GM23338 (cell line): ENCODE data around the gene APP. TPM values are rescaled to one million over a fixed set of nuclear protein-coding genes. Genes with fewer than 3 reads are reported as not detected.
A peak's percentile ranks its signal among the peaks of the same experiment; 100 is the strongest.

Experiments
- ATAC-seq: fragments of 200-7000 bp; cut with Tn5 transposase; 3 replicates; pipeline ENCODE4 v1.9.1; 2020
- DNase-seq: peaks from one replicate; pipeline ENCODE4 v3.0.0-alpha.2; 2015; ENCODE audit warnings: low spot score
- H2AFZ ChIP-seq: fragments of 200-600 bp; sonication (generic); 2 replicates; pipeline ENCODE4 v1.8.0; 2016; ENCODE audit warnings: antibody characterized with exemption, mild to moderate bottlenecking, moderate library complexity
- H3F3A ChIP-seq: fragments of 200-600 bp; sonication (generic); replicated peaks from 2 replicates; pipeline ENCODE4 v1.8.0; 2017; ENCODE audit warnings: antibody characterized with exemption, mixed run types, low read depth
- H3K27ac ChIP-seq: fragments of 200-600 bp; sonication (generic); 2 replicates; pipeline ENCODE4 v1.6.1; 2016; ENCODE audit warnings: low read depth
- H3K27me3 ChIP-seq: fragments of 200-600 bp; sonication (generic); 2 replicates; pipeline ENCODE4 v1.8.0; 2016; ENCODE audit warnings: mild to moderate bottlenecking, mixed run types, moderate library complexity; ENCODE audit not compliant: insufficient read depth
- H3K36me3 ChIP-seq: fragments of 200-600 bp; sonication (generic); 2 replicates; pipeline ENCODE4 v1.8.0; 2016; ENCODE audit warnings: mild to moderate bottlenecking; ENCODE audit not compliant: insufficient read depth
- H3K4me1 ChIP-seq: fragments of 200-600 bp; sonication (generic); 2 replicates; pipeline ENCODE4 v1.8.0; 2016; ENCODE audit warnings: mild to moderate bottlenecking, moderate library complexity; ENCODE audit not compliant: insufficient read depth
- H3K4me2 ChIP-seq: fragments of 200-600 bp; sonication (generic); 2 replicates; pipeline ENCODE4 v1.7.1; 2017; ENCODE audit warnings: mixed run types
- H3K4me3 ChIP-seq: fragments of 200-600 bp; sonication (generic); 2 replicates; pipeline ENCODE4 v1.6.1; 2016; ENCODE audit warnings: mixed run types
- H3K79me2 ChIP-seq: fragments of 200-600 bp; sonication (generic); replicated peaks from 2 replicates; pipeline ENCODE4 v1.8.0; 2017; ENCODE audit warnings: mild to moderate bottlenecking; ENCODE audit not compliant: insufficient read depth
- H3K9me2 ChIP-seq: fragments of 200-600 bp; sonication (generic); 2 replicates; pipeline ENCODE4 v1.8.0; 2017; ENCODE audit not compliant: insufficient read depth
- H4K20me1 ChIP-seq: fragments of 200-600 bp; sonication (generic); replicated peaks from 2 replicates; pipeline ENCODE4 v1.8.0; 2017; ENCODE audit warnings: mild to moderate bottlenecking; ENCODE audit not compliant: insufficient read depth
- H3K27ac Mint-ChIP-seq: 2 replicates; pipeline ENCODE4 v1.8.0; 2020; ENCODE audit warnings: inconsistent platforms, mild to moderate bottlenecking, moderate library complexity, mixed read lengths
- H3K27me3 Mint-ChIP-seq: 3 replicates; pipeline ENCODE4 v1.8.0; 2022; ENCODE audit warnings: low read depth, mild to moderate bottlenecking, moderate library complexity, mixed read lengths, inconsistent platforms; ENCODE audit not compliant: insufficient read depth, poor library complexity
- H3K36me3 Mint-ChIP-seq: 3 replicates; pipeline ENCODE4 v1.8.0; 2021; ENCODE audit warnings: low read depth, mild to moderate bottlenecking, inconsistent platforms, moderate library complexity, mixed read lengths
- H3K4me1 Mint-ChIP-seq: 3 replicates; pipeline ENCODE4 v1.8.0; 2020; ENCODE audit warnings: mild to moderate bottlenecking, inconsistent platforms, mixed read lengths
- H3K4me3 Mint-ChIP-seq: 3 replicates; pipeline ENCODE4 v1.8.0; 2021; ENCODE audit warnings: moderate library complexity, mild to moderate bottlenecking, inconsistent platforms, mixed read lengths
- H3K9me3 Mint-ChIP-seq: 3 replicates; pipeline ENCODE4 v1.8.0; 2020; ENCODE audit warnings: moderate library complexity, mild to moderate bottlenecking, inconsistent platforms, mixed read lengths
- CREB1 ChIP-seq: fragments of 250-450 bp; sonication (Bioruptor Pico); IDR thresholded peaks from 2 replicates; pipeline ENCODE4 v1.5.0; 2020; ENCODE audit warnings: low read depth, mild to moderate bottlenecking, moderate library complexity
- CTCF ChIP-seq, 2 experiments: fragments of 200-600 bp in 1 of 2; sonication (generic) in 1 of 2; conservative IDR thresholded peaks; 2 replicates each; pipeline versions ENCODE4 v1.5.1 to v1.6.1; 2016 to 2017; ENCODE audit warnings: antibody characterized with exemption in 2 of 2, low read depth in 2 of 2, mild to moderate bottlenecking in 2 of 2, moderate library complexity in 1 of 2
- ETS1 ChIP-seq: IDR thresholded peaks from 2 replicates; pipeline ENCODE4 v1.6.1; 2016; ENCODE audit warnings: antibody characterized with exemption
- EZH2 ChIP-seq: fragments of 200-600 bp; sonication (generic); IDR thresholded peaks from one replicate; pipeline ENCODE4 v1.8.0; 2017; ENCODE audit warnings: antibody characterized with exemption, mild to moderate bottlenecking, low read depth; ENCODE audit not compliant: unreplicated experiment
- EZH2phosphoT487 ChIP-seq: fragments of 200-600 bp; sonication (generic); IDR thresholded peaks from one replicate; pipeline ENCODE4 v1.8.1; 2018; ENCODE audit warnings: antibody characterized with exemption; ENCODE audit not compliant: unreplicated experiment
- JUNB ChIP-seq: IDR thresholded peaks from one replicate; pipeline ENCODE4 v1.6.1; 2016; ENCODE audit warnings: antibody characterized with exemption; ENCODE audit not compliant: unreplicated experiment
- NANOG ChIP-seq: IDR thresholded peaks from 2 replicates; pipeline ENCODE4 v1.6.1; 2016; ENCODE audit warnings: antibody characterized with exemption, borderline replicate concordance
- POLR2AphosphoS5 ChIP-seq: IDR thresholded peaks from 2 replicates; pipeline ENCODE4 v1.6.1; 2016; ENCODE audit warnings: antibody characterized with exemption, low read depth
- REST ChIP-seq: IDR thresholded peaks from one replicate; pipeline ENCODE4 v1.6.1; 2018; ENCODE audit warnings: antibody characterized with exemption; ENCODE audit not compliant: unreplicated experiment
- STAT1 ChIP-seq: IDR thresholded peaks from one replicate; pipeline ENCODE4 v1.6.1; 2016; ENCODE audit warnings: antibody characterized with exemption; ENCODE audit not compliant: unreplicated experiment
- ZNF114 ChIP-seq: fragments of 250-450 bp; sonication (Bioruptor Pico); IDR thresholded peaks from 2 replicates; pipeline ENCODE4 v1.5.0; 2020; ENCODE audit warnings: mild to moderate bottlenecking, moderate library complexity
- ZNF331 ChIP-seq: fragments of 250-450 bp; sonication (Bioruptor Pico); IDR thresholded peaks from 2 replicates; pipeline ENCODE4 v1.5.0; 2020; ENCODE audit warnings: low read depth, mild to moderate bottlenecking, moderate library complexity
- ZNF462 ChIP-seq: fragments of 250-450 bp; sonication (Bioruptor Pico); IDR thresholded peaks from 2 replicates; pipeline ENCODE4 v1.5.0; 2020; ENCODE audit warnings: mild to moderate bottlenecking, moderate library complexity
- polyA plus RNA-seq: library from polyadenylated mRNA; unstranded; fragments of >200 nt; fragmentation: Nextera tagmentation; extraction: Ambion mirVana; gene quantifications from 2 replicates; pipeline ENCODE4 v1.2.1, GENCODE V29; 2016
- total RNA-seq: library from RNA; depleted of rRNA; stranded (reverse); fragments of >200 nt; shearing (Covaris generic); gene quantifications from 2 replicates; pipeline ENCODE4 v1.2.3, GENCODE V29; 2014

Gene APP
- total and polyA plus RNA-seq, 2 experiments from 2014 or later: 69.4 to 444 TPM

- DNase-seq (no peak), ATAC-seq (no peak)
- H3K27me3 Mint-ChIP-seq: no peaks in the 10 kb centered on the region
- peaks cover 43% of the 10 kb centered on the region for H3K36me3 Mint-ChIP-seq
- H3K79me2 ChIP-seq: peaks cover 99% of the 10 kb centered on the region
- H3K4me1 ChIP-seq: peaks cover 33% of the 10 kb centered on the region
- no peak overlapping the region for H3K4me3 ChIP-seq
- TF ChIP-seq STAT1 (no peak), POLR2AphosphoS5 (no peak), ZNF114 (CRISPR knock-in tag) (no peak), EZH2phosphoT487 (no peak), ETS1 (no peak), ZNF462 (no peak), CTCF (conservative IDR thresholded peaks at IDR 0.05; ENCODE audit: low read depth in 2 of 2) (no peak), NANOG (no peak), ZNF331 (CRISPR knock-in tag) (no peak), JUNB (no peak), CREB1 (no peak), REST (no peak), EZH2 (no peak)
- H4K20me1 ChIP-seq: peaks cover 20% of the 10 kb centered on the region
- no peaks in the 10 kb centered on the region for H3F3A ChIP-seq
- peaks cover 39% of the 10 kb centered on the region for H3K4me1 Mint-ChIP-seq
- no peak overlapping the region for H2AFZ ChIP-seq
- H3K27ac Mint-ChIP-seq: no peak overlapping the region
- H3K36me3 ChIP-seq: peaks cover 6% of the 10 kb centered on the region; the same call in 1 of the 2 replicates
- peak overlapping the region; percentile 9; the same call in 1 of the 2 replicates for H3K27ac ChIP-seq
- H3K4me2 ChIP-seq: 0 out of 2 replicates have a peak overlapping the region, but pooled peaks have one; percentile 4
- no peaks in the 10 kb centered on the region for H3K9me3 Mint-ChIP-seq
- no peaks in the 10 kb centered on the region for H3K27me3 ChIP-seq
- H3K9me2 ChIP-seq: no peaks in the 10 kb centered on the region
- no peak overlapping the region for H3K4me3 Mint-ChIP-seq
These were observed 118.5 kb downstream of the APP start for GRCh38 chr21:26052057-26052456.
